GM12878 (cell line): ENCODE data around the gene EFHC1. TPM values are rescaled to one million over a fixed set of nuclear protein-coding genes. Genes with fewer than 3 reads are reported as not detected.

Experiments
- ATAC-seq: fragments of 200-7000 bp; cut with Tn5 transposase; 3 replicates; pipeline ENCODE4 v1.9.1; 2020; ENCODE audit warnings: mild to moderate bottlenecking, moderate library complexity
- BruUV-seq: library from RNA; stranded (reverse); fragments of 400-500 nt; replicated peaks from 2 replicates; lab custom pipeline; 2021; lab: Mats Ljungman, UMichigan
- CTCF ChIA-PET: fragments of 300-600 bp; sonication (Branson Sonifier 250); formaldehyde crosslinking; extraction: SDS; loops from one replicate; lab custom pipeline; 2021; ENCODE audit warnings: inconsistent platforms; lab: Yijun Ruan, JAX
- POLR2A ChIA-PET: fragments of 350-600 bp; formaldehyde crosslinking; extraction: SDS; loops from one replicate; lab custom pipeline; 2021; ENCODE audit warnings: inconsistent platforms; lab: Charles Lee
- RAD21 ChIA-PET: fragments of 300-600 bp; sonication (Branson Sonifier 250); formaldehyde crosslinking; loops from one replicate; lab custom pipeline; 2023; ENCODE audit warnings: antibody characterized with exemption; ENCODE audit not compliant: unreplicated experiment; lab: Charles Lee
- SMC1A ChIA-PET: fragments of 300-600 bp; sonication (Branson Sonifier 250); formaldehyde crosslinking; loops from one replicate; lab custom pipeline; 2023; ENCODE audit not compliant: unreplicated experiment, uncharacterized antibody; lab: Charles Lee
- DNase-seq: peaks from one replicate; pipeline ENCODE4 v3.0.0-alpha.2; 2011; ENCODE audit warnings: low read depth, low spot score
- FAIRE-seq: peaks from 3 replicates; lab custom pipeline; 2011; peaks lifted over from hg19 to GRCh38; lab: Jason Lieb, UNC
- H2AFZ ChIP-seq: 2 replicates; pipeline ENCODE4 v1.6.0; 2011; ENCODE audit warnings: low read depth, low read length, control low read depth; ENCODE audit not compliant: control insufficient read depth
- H3K27ac ChIP-seq: 2 replicates; pipeline ENCODE4 v1.5.1; 2011; ENCODE audit warnings: control low read depth; ENCODE audit not compliant: control insufficient read depth, insufficient read depth
- H3K27me3 ChIP-seq, 2 experiments: replicated peaks in 1 of 2; 2 replicates each; pipeline versions ENCODE4 v1.6.0 to v1.6.1; 2011; ENCODE audit warnings: low read length in 1 of 2; ENCODE audit not compliant: control insufficient read depth in 2 of 2, insufficient read depth in 2 of 2
- H3K36me3 ChIP-seq, 2 experiments: 2 replicates each; pipeline ENCODE4 v1.5.1; 2011; ENCODE audit warnings: low read length in 1 of 2; ENCODE audit not compliant: control insufficient read depth in 2 of 2, insufficient read depth in 2 of 2
- H3K4me1 ChIP-seq: 2 replicates; pipeline ENCODE4 v1.6.1; 2011; ENCODE audit warnings: mild to moderate bottlenecking, low read length, moderate library complexity, mixed read lengths; ENCODE audit not compliant: control insufficient read depth, insufficient read depth
- H3K4me2 ChIP-seq: 2 replicates; pipeline ENCODE4 v1.6.0; 2011; ENCODE audit warnings: control low read depth; ENCODE audit not compliant: control insufficient read depth, insufficient read depth
- H3K4me3 ChIP-seq: fragments of 200-600 bp; sonication (generic); 2 replicates; pipeline ENCODE4 v1.5.1; 2016
- H3K79me2 ChIP-seq: 2 replicates; pipeline ENCODE4 v1.6.0; 2011; ENCODE audit warnings: low read length; ENCODE audit not compliant: control insufficient read depth, insufficient read depth
- H3K9ac ChIP-seq: 2 replicates; pipeline ENCODE4 v1.8.0; 2011; ENCODE audit warnings: low read length, control low read depth, mixed read lengths; ENCODE audit not compliant: control insufficient read depth, insufficient read depth
- H3K9me3 ChIP-seq: replicated peaks from 3 replicates; pipeline ENCODE4 v1.5.1; 2011; ENCODE audit warnings: mild to moderate bottlenecking, low read length; ENCODE audit not compliant: control insufficient read depth, insufficient read depth
- H4K20me1 ChIP-seq: 2 replicates; pipeline ENCODE4 v1.6.0; 2011; ENCODE audit not compliant: control insufficient read depth, insufficient read depth
- BACH1 ChIP-seq: fragments of 450-650 bp; IDR thresholded peaks from 2 replicates; pipeline ENCODE4 v1.6.1; 2017; ENCODE audit warnings: mild to moderate bottlenecking, borderline replicate concordance
- POLR2AphosphoS2 ChIP-seq: IDR thresholded peaks from 2 replicates; pipeline ENCODE4 v1.6.1; 2011; ENCODE audit warnings: low read depth, mild to moderate bottlenecking, low read length, improper control_type of control experiment, moderate library complexity
- POLR2AphosphoS5 ChIP-seq: IDR thresholded peaks from 2 replicates; pipeline ENCODE4 v1.6.1; 2011; ENCODE audit warnings: mild to moderate bottlenecking, low read length, inconsistent platforms
- SREBF1 ChIP-seq: IDR thresholded peaks from 2 replicates; pipeline ENCODE4 v1.6.1; 2012; ENCODE audit warnings: mild to moderate bottlenecking, low read length
- TAF1 ChIP-seq: IDR thresholded peaks from 2 replicates; pipeline ENCODE4 v1.6.1; 2011; ENCODE audit warnings: mild to moderate bottlenecking, low read depth, low read length, borderline replicate concordance
- WGBS: methylation state at CpG from one replicate; pipeline ENCODE4 v1.1.6; 2016; ENCODE audit warnings: low lambda C conversion rate; ENCODE audit not compliant: insufficient replicate concordance, insufficient coverage; ENCODE audit errors: missing lambda C conversion rate; 5-methylcytosine and 5-hydroxymethylcytosine counted together
- in situ Hi-C: fragments of 300-500 bp; cut with MboI; formaldehyde crosslinking; loops from 9 replicates; pipeline ENCODE4 v1.14.3; 2018; ENCODE audit warnings: mixed read lengths
- intact Hi-C: fragments of 100-400 bp; cut with micrococcal nuclease; formaldehyde crosslinking; loops from one replicate; pipeline ENCODE4 v1.14.2; 2022; ENCODE audit not compliant: unreplicated experiment
- polyA plus RNA-seq, 11 experiments: library from polyadenylated mRNA; depleted of rRNA in 4 of 11; unstranded in 6 of 11; stranded (reverse) in 5 of 11; fragments of >200 nt; fragmentation: Nextera tagmentation in 4 of 11; fragmentation: Illumina TruSeq in 1 of 11; extraction: Ambion mirVana in 4 of 11; extraction: Trizol in 1 of 11; gene quantifications; 1 replicate in 1 of 11; 2 replicates in 10 of 11; pipeline versions ENCODE4 v1.2.1 to v1.2.3, GENCODE V29; 2011 to 2016; ENCODE audit warnings: inconsistent platforms in 2 of 11, missing spikeins in 2 of 11, low read depth in 1 of 11
- total RNA-seq, 4 experiments: library from RNA; depleted of rRNA in 3 of 4; stranded (reverse); fragments of >200 nt in 3 of 4; fragmentation: Illumina TruSeq in 1 of 4; extraction: Trizol in 1 of 4; gene quantifications; 2 replicates each; pipeline versions ENCODE4 v1.2.1 to v1.2.3, GENCODE V29; 2013 to 2021
- TF ChIP-seq, protein P1 (sequence below): fragments of 450-650 bp; conservative IDR thresholded peaks from 2 replicates; pipeline ENCODE4 v1.6.1; 2017; ENCODE audit warnings: mild to moderate bottlenecking, moderate library complexity

Gene EFHC1
- total and polyA plus RNA-seq, 10 of the 15 experiments (the other 5 are each of a cell fraction or from before 2014, with no cell fraction given): 5.5 to 14.5 (median 8.8) TPM

- Histone ChIP-seq H3K79me2 (no peaks in the 10 kb centered on the region), H3K9me3 (no peaks in the 10 kb centered on the region), H3K4me1 (peaks cover 44% of the 10 kb centered on the region), H4K20me1 (no peaks in the 10 kb centered on the region; the same call in 1 of the 2 replicates), H3K27me3 (no peaks in the 10 kb centered on the region), H3K4me2 (no peak overlapping the region), H3K9ac (no peak overlapping the region), H3K4me3 (no peak overlapping the region), H3K27ac (peak overlapping the region; percentile 96; the same call in 1 of the 2 replicates), H2AFZ (no peak overlapping the region), H3K36me3 (peaks cover 2 to 5% of the 10 kb centered on the region in 2 experiments; a peak in 3 of 4 replicates)
- ATAC-seq (no peak), DNase-seq (no peak), FAIRE-seq (no peak)
- ChIA-PET SMC1A (interaction anchor here (1.0 to 14.8 kb wide), 5 partner anchors 9 to 215 kb away, joined by 3 to 249 read pairs (median 13); partner anchors contain the start of genes EFHC1 and MCM3), CTCF (interaction anchor here (0.6 to 4.1 kb wide), 8 partner anchors 67 to 189 kb away, joined by 3 to 38 read pairs (median 8); partner anchors contain the start of genes EFHC1 and TRAM2), POLR2A (interaction anchor here (0.7 to 3.5 kb wide), 4 partner anchors 34 to 1305 kb away, joined by 3 to 16 read pairs (median 4); partner anchors contain the start of gene EFHC1), RAD21 (interaction anchor here (2.9 to 11.6 kb wide), 2 partner anchors 75 to 82 kb away, joined by 21 to 124 read pairs; partner anchors contain the start of gene EFHC1)
- TF ChIP-seq POLR2AphosphoS5 (no peak), POLR2AphosphoS2 (no peak), TAF1 (no peak), BACH1 (no peak), SREBF1 (no peak)
- TF ChIP-seq, protein P1, sequence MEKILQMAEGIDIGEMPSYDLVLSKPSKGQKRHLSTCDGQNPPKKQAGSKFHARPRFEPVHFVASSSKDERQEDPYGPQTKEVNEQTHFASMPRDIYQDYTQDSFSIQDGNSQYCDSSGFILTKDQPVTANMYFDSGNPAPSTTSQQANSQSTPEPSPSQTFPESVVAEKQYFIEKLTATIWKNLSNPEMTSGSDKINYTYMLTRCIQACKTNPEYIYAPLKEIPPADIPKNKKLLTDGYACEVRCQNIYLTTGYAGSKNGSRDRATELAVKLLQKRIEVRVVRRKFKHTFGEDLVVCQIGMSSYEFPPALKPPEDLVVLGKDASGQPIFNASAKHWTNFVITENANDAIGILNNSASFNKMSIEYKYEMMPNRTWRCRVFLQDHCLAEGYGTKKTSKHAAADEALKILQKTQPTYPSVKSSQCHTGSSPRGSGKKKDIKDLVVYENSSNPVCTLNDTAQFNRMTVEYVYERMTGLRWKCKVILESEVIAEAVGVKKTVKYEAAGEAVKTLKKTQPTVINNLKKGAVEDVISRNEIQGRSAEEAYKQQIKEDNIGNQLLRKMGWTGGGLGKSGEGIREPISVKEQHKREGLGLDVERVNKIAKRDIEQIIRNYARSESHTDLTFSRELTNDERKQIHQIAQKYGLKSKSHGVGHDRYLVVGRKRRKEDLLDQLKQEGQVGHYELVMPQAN: no peak
- WGBS: 71% methylated on average over 9 of the region's 9 CpGs
- intact Hi-C loops (no loop called here), in situ Hi-C loops (no loop called here)
- no TSS peak for BruUV-seq
Observed at GRCh38 chr6:52500238-52501129, 80.3 kb downstream of the EFHC1 start.
